ENCODE data around the gene OTOP2.

- TF ChIP-seq, protein P1, sequence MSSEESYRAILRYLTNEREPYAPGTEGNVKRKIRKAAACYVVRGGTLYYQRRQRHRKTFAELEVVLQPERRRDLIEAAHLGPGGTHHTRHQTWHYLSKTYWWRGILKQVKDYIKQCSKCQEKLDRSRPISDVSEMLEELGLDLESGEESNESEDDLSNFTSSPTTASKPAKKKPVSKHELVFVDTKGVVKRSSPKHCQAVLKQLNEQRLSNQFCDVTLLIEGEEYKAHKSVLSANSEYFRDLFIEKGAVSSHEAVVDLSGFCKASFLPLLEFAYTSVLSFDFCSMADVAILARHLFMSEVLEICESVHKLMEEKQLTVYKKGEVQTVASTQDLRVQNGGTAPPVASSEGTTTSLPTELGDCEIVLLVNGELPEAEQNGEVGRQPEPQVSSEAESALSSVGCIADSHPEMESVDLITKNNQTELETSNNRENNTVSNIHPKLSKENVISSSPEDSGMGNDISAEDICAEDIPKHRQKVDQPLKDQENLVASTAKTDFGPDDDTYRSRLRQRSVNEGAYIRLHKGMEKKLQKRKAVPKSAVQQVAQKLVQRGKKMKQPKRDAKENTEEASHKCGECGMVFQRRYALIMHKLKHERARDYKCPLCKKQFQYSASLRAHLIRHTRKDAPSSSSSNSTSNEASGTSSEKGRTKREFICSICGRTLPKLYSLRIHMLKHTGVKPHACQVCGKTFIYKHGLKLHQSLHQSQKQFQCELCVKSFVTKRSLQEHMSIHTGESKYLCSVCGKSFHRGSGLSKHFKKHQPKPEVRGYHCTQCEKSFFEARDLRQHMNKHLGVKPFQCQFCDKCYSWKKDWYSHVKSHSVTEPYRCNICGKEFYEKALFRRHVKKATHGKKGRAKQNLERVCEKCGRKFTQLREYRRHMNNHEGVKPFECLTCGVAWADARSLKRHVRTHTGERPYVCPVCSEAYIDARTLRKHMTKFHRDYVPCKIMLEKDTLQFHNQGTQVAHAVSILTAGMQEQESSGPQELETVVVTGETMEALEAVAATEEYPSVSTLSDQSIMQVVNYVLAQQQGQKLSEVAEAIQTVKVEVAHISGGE (tag by site-specific recombination; conservative IDR thresholded peaks at IDR 0.05; ENCODE audit: low read depth), result no peak
- TF ChIP-seq, protein P2, sequence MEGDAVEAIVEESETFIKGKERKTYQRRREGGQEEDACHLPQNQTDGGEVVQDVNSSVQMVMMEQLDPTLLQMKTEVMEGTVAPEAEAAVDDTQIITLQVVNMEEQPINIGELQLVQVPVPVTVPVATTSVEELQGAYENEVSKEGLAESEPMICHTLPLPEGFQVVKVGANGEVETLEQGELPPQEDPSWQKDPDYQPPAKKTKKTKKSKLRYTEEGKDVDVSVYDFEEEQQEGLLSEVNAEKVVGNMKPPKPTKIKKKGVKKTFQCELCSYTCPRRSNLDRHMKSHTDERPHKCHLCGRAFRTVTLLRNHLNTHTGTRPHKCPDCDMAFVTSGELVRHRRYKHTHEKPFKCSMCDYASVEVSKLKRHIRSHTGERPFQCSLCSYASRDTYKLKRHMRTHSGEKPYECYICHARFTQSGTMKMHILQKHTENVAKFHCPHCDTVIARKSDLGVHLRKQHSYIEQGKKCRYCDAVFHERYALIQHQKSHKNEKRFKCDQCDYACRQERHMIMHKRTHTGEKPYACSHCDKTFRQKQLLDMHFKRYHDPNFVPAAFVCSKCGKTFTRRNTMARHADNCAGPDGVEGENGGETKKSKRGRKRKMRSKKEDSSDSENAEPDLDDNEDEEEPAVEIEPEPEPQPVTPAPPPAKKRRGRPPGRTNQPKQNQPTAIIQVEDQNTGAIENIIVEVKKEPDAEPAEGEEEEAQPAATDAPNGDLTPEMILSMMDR (tag by site-specific recombination; IDR thresholded peaks at IDR 0.05), result no peak
Measured at GRCh38 chr17:74938194-74938950, 14.3 kb downstream of the OTOP2 start.

Data from HEK293 (cell line).